GM12878 (cell line): ENCODE measurements around the gene FAT1. TPM values are rescaled to one million over a fixed set of nuclear protein-coding genes. Genes with fewer than 3 reads are reported as not detected.

ENCODE experiments used
- ATAC-seq: fragments of 200-7000 bp; cut with Tn5 transposase; 3 replicates; pipeline ENCODE4 v1.9.1; 2020; ENCODE audit warnings: mild to moderate bottlenecking, moderate library complexity
- BruUV-seq: library from RNA; stranded (reverse); fragments of 400-500 nt; replicated peaks from 2 replicates; lab custom pipeline; 2021; lab: Mats Ljungman, UMichigan
- CTCF ChIA-PET: fragments of 300-600 bp; sonication (Branson Sonifier 250); formaldehyde crosslinking; extraction: SDS; loops from one replicate; lab custom pipeline; 2021; ENCODE audit warnings: inconsistent platforms; lab: Yijun Ruan, JAX
- POLR2A ChIA-PET: fragments of 350-600 bp; formaldehyde crosslinking; extraction: SDS; loops from one replicate; lab custom pipeline; 2021; ENCODE audit warnings: inconsistent platforms; lab: Charles Lee
- RAD21 ChIA-PET: fragments of 300-600 bp; sonication (Branson Sonifier 250); formaldehyde crosslinking; loops from one replicate; lab custom pipeline; 2023; ENCODE audit warnings: antibody characterized with exemption; ENCODE audit not compliant: unreplicated experiment; lab: Charles Lee
- SMC1A ChIA-PET: fragments of 300-600 bp; sonication (Branson Sonifier 250); formaldehyde crosslinking; loops from one replicate; lab custom pipeline; 2023; ENCODE audit not compliant: unreplicated experiment, uncharacterized antibody; lab: Charles Lee
- DNase-seq: peaks from one replicate; pipeline ENCODE4 v3.0.0-alpha.2; 2011; ENCODE audit warnings: low read depth, low spot score
- FAIRE-seq: peaks from 3 replicates; lab custom pipeline; 2011; peaks lifted over from hg19 to GRCh38; lab: Jason Lieb, UNC
- H2AFZ ChIP-seq: 2 replicates; pipeline ENCODE4 v1.6.0; 2011; ENCODE audit warnings: low read depth, low read length, control low read depth; ENCODE audit not compliant: control insufficient read depth
- H3K27ac ChIP-seq: 2 replicates; pipeline ENCODE4 v1.5.1; 2011; ENCODE audit warnings: control low read depth; ENCODE audit not compliant: control insufficient read depth, insufficient read depth
- H3K27me3 ChIP-seq, 2 experiments: replicated peaks in 1 of 2; 2 replicates each; pipeline versions ENCODE4 v1.6.0 to v1.6.1; 2011; ENCODE audit warnings: low read length in 1 of 2; ENCODE audit not compliant: control insufficient read depth in 2 of 2, insufficient read depth in 2 of 2
- H3K36me3 ChIP-seq, 2 experiments: 2 replicates each; pipeline ENCODE4 v1.5.1; 2011; ENCODE audit warnings: low read length in 1 of 2; ENCODE audit not compliant: control insufficient read depth in 2 of 2, insufficient read depth in 2 of 2
- H3K4me1 ChIP-seq: 2 replicates; pipeline ENCODE4 v1.6.1; 2011; ENCODE audit warnings: mild to moderate bottlenecking, low read length, moderate library complexity, mixed read lengths; ENCODE audit not compliant: control insufficient read depth, insufficient read depth
- H3K4me2 ChIP-seq: 2 replicates; pipeline ENCODE4 v1.6.0; 2011; ENCODE audit warnings: control low read depth; ENCODE audit not compliant: control insufficient read depth, insufficient read depth
- H3K4me3 ChIP-seq: fragments of 200-600 bp; sonication (generic); 2 replicates; pipeline ENCODE4 v1.5.1; 2016
- H3K79me2 ChIP-seq: 2 replicates; pipeline ENCODE4 v1.6.0; 2011; ENCODE audit warnings: low read length; ENCODE audit not compliant: control insufficient read depth, insufficient read depth
- H3K9ac ChIP-seq: 2 replicates; pipeline ENCODE4 v1.8.0; 2011; ENCODE audit warnings: low read length, control low read depth, mixed read lengths; ENCODE audit not compliant: control insufficient read depth, insufficient read depth
- H3K9me3 ChIP-seq: replicated peaks from 3 replicates; pipeline ENCODE4 v1.5.1; 2011; ENCODE audit warnings: mild to moderate bottlenecking, low read length; ENCODE audit not compliant: control insufficient read depth, insufficient read depth
- H4K20me1 ChIP-seq: 2 replicates; pipeline ENCODE4 v1.6.0; 2011; ENCODE audit not compliant: control insufficient read depth, insufficient read depth
- CBX5 ChIP-seq: sonication (generic); IDR thresholded peaks from 2 replicates; pipeline ENCODE4 v1.6.1; 2016; ENCODE audit warnings: low read depth, moderate library complexity, mild to moderate bottlenecking, inconsistent platforms
- EZH2 ChIP-seq: IDR thresholded peaks from 2 replicates; pipeline ENCODE4 v1.6.1; 2012; ENCODE audit warnings: low read depth, mild to moderate bottlenecking, control low read depth, inconsistent platforms, low read length, borderline replicate concordance; ENCODE audit not compliant: control insufficient read depth
- FOXM1 ChIP-seq: IDR thresholded peaks from 2 replicates; pipeline ENCODE4 v1.6.1; 2012; ENCODE audit warnings: low read depth, mild to moderate bottlenecking, inconsistent platforms, low read length, moderate library complexity
- MAX ChIP-seq: IDR thresholded peaks from 2 replicates; pipeline ENCODE4 v1.6.1; 2012; ENCODE audit warnings: low read depth, low read length, improper control_type of control experiment
- MLLT1 ChIP-seq: fragments of 450-650 bp; IDR thresholded peaks from 2 replicates; pipeline ENCODE4 v1.6.1; 2016; ENCODE audit warnings: mild to moderate bottlenecking
- TCF12 ChIP-seq: IDR thresholded peaks from 2 replicates; pipeline ENCODE4 v1.6.1; 2011; ENCODE audit warnings: low read depth, mild to moderate bottlenecking, low read length
- WGBS: methylation state at CpG from one replicate; pipeline ENCODE4 v1.1.6; 2016; ENCODE audit warnings: low lambda C conversion rate; ENCODE audit not compliant: insufficient replicate concordance, insufficient coverage; ENCODE audit errors: missing lambda C conversion rate; 5-methylcytosine and 5-hydroxymethylcytosine counted together
- in situ Hi-C: fragments of 300-500 bp; cut with MboI; formaldehyde crosslinking; loops from 9 replicates; pipeline ENCODE4 v1.14.3; 2018; ENCODE audit warnings: mixed read lengths
- intact Hi-C: fragments of 100-400 bp; cut with micrococcal nuclease; formaldehyde crosslinking; loops from one replicate; pipeline ENCODE4 v1.14.2; 2022; ENCODE audit not compliant: unreplicated experiment
- polyA plus RNA-seq, 11 experiments: library from polyadenylated mRNA; depleted of rRNA in 4 of 11; unstranded in 6 of 11; stranded (reverse) in 5 of 11; fragments of >200 nt; fragmentation: Nextera tagmentation in 4 of 11; fragmentation: Illumina TruSeq in 1 of 11; extraction: Ambion mirVana in 4 of 11; extraction: Trizol in 1 of 11; gene quantifications; 1 replicate in 1 of 11; 2 replicates in 10 of 11; pipeline versions ENCODE4 v1.2.1 to v1.2.3, GENCODE V29; 2011 to 2016; ENCODE audit warnings: inconsistent platforms in 2 of 11, missing spikeins in 2 of 11, low read depth in 1 of 11
- total RNA-seq, 4 experiments: library from RNA; depleted of rRNA in 3 of 4; stranded (reverse); fragments of >200 nt in 3 of 4; fragmentation: Illumina TruSeq in 1 of 4; extraction: Trizol in 1 of 4; gene quantifications; 2 replicates each; pipeline versions ENCODE4 v1.2.1 to v1.2.3, GENCODE V29; 2013 to 2021

The FAT1 gene
- total and polyA plus RNA-seq, 10 of the 15 experiments (the other 5 are each of a cell fraction or from before 2014, with no cell fraction given), result 0.04 to 11.8 (median 0.11) TPM; not detected in 1

GRCh38 chr4:186569533-186570192 lies 154.0 kb downstream of the FAT1 start:
- no peak for FAIRE-seq
- no peak overlapping the region for H3K4me3 ChIP-seq
- no peak for ATAC-seq
- DNase-seq, result no peak
- in situ Hi-C loops, result no loop called here
- ChIA-PET RAD21 (no interaction called here), CTCF (interaction anchor here (1.1 kb wide), 1 partner anchor 17 kb away, joined by 4 read pairs; no protein-coding TSS in a partner anchor), SMC1A (interaction anchor here (0.6 kb wide), 1 partner anchor 25 kb away, joined by 3 read pairs; no protein-coding TSS in a partner anchor), POLR2A (no interaction called here)
- intact Hi-C loops, result loop anchor here (10.0 kb wide), 1 partner anchor 65 kb away; no protein-coding TSS in a partner anchor
- no peaks in the 10 kb centered on the region for H3K36me3 ChIP-seq
- no peaks in the 10 kb centered on the region for H3K79me2 ChIP-seq
- no peaks in the 10 kb centered on the region for H3K4me1 ChIP-seq
- no peak for TF ChIP-seq CBX5
- TF ChIP-seq TCF12, result no peak
- no peak for TF ChIP-seq FOXM1
- TF ChIP-seq MAX, result no peak
- TF ChIP-seq MLLT1, result no peak
- TF ChIP-seq EZH2, result no peak
- no peaks in the 10 kb centered on the region for H3K9me3 ChIP-seq
- H3K4me2 ChIP-seq, result no peak overlapping the region
- H4K20me1 ChIP-seq, result no peaks in the 10 kb centered on the region
- no peak overlapping the region for H2AFZ ChIP-seq
- no TSS peak for BruUV-seq
- H3K27me3 ChIP-seq, result no peaks in the 10 kb centered on the region
- 49% methylated on average over 10 of the region's 10 CpGs for WGBS
- H3K27ac ChIP-seq, result no peak overlapping the region
- H3K9ac ChIP-seq, result no peak overlapping the region
